HUES48 (cell line): ENCODE data around the gene TREX2.

Source experiments
- H3K27ac ChIP-seq: one replicate; pipeline ENCODE4 v1.7.0; 2013; ENCODE audit warnings: low read depth, low read length, inconsistent platforms
- H3K27me3 ChIP-seq: 2 replicates; pipeline ENCODE4 v1.6.1; 2013; ENCODE audit warnings: mild to moderate bottlenecking, low read length; ENCODE audit not compliant: control insufficient read depth, insufficient read depth
- H3K36me3 ChIP-seq: 2 replicates; pipeline ENCODE4 v1.6.1; 2013; ENCODE audit warnings: low read length; ENCODE audit not compliant: control insufficient read depth, insufficient read depth
- H3K4me1 ChIP-seq: 2 replicates; pipeline ENCODE4 v1.6.1; 2013; ENCODE audit warnings: mild to moderate bottlenecking, low read length; ENCODE audit not compliant: control insufficient read depth, insufficient read depth
- H3K4me3 ChIP-seq: 2 replicates; pipeline ENCODE4 v1.5.1; 2013; ENCODE audit warnings: mild to moderate bottlenecking, low read depth, low read length
- H3K9ac ChIP-seq: 2 replicates; pipeline ENCODE4 v1.6.1; 2013; ENCODE audit warnings: mild to moderate bottlenecking, low read depth, low read length, moderate library complexity
- H3K9me3 ChIP-seq: 2 replicates; pipeline ENCODE4 v1.6.1; 2013; ENCODE audit warnings: low read length; ENCODE audit not compliant: control insufficient read depth, insufficient read depth

The TREX2 gene

GRCh38 chrX:153454901-153455550 lies 9.2 kb upstream of the TREX2 start:
- Histone ChIP-seq H3K4me1 (no peaks in the 10 kb centered on the region), H3K36me3 (0 out of 2 replicates have a peak, but pooled peaks cover 13% of the 10 kb centered on the region), H3K27me3 (no peaks in the 10 kb centered on the region), H3K27ac (no peak overlapping the region), H3K9ac (no peak overlapping the region), H3K9me3 (peaks cover 46% of the 10 kb centered on the region), H3K4me3 (no peak overlapping the region)

DNA sequence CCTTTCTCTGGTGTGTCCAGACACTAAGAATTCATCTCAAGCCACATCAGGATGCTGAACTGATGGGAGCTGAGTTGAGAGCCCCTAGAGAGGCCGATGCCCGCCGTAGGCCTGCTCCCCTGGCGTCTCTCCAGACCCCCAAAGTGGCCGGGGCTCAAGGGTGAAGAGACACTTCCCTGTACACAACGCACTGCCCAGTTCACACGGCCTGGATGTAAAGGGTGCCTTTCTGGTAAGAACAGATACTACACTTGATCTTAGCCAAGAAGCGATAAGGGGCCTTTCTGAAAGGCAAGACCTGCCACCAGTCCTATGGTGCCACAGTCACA lies 5.1 kb upstream of the TREX2 start:
- Histone ChIP-seq H3K36me3 (0 out of 2 replicates have a peak, but pooled peaks cover 8% of the 10 kb centered on the region), H3K9me3 (peaks cover 41% of the 10 kb centered on the region), H3K27ac (no peak overlapping the region), H3K4me3 (no peak overlapping the region), H3K4me1 (no peaks in the 10 kb centered on the region), H3K27me3 (no peaks in the 10 kb centered on the region), H3K9ac (no peak overlapping the region)

DNA sequence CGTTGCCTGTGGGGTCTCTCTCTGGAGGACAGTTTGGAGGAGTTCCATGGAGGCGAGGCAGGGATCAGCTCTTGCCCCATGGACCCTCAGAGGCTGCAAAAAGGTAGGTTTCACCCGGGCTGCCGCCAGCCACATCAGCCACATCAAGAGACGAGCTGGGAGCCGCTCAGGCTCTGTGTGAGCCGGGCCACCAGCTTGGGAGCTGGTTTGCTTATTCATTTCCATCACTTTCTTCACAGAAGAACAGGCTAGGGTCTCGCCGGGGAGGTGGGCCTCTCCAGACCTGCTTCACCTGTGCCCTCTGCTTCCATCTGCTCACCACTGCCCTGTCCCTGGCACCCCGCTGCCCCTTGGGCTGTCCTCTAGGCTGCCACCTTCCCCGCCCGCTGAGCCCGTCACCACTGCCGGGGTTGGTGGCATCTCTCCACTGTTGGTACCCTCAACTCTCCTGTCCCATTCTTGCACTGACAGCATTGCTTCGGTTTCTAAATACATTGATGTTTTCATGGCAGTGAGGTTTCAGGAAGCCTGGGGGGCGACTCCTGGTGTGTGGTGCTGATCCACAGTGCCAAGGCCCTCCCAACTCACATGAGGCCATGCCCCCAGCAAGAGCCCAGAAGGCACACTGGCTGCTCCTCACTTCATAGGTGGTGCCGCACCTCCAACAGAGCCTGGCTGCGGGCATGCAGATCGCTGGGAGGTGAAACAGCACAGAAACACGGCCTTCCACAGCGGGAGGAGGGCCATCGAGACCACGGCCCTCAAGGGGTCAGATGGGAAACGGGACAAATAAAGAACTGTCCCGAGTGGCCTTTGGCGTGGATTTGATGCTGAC lies 4.5 kb upstream of the TREX2 start:
- H3K4me1 ChIP-seq = no peaks in the 10 kb centered on the region
- H3K9ac ChIP-seq = no peak overlapping the region
- no peaks in the 10 kb centered on the region for H3K27me3 ChIP-seq
- peaks cover 35% of the 10 kb centered on the region for H3K9me3 ChIP-seq
- H3K27ac ChIP-seq = no peak overlapping the region
- no peak overlapping the region for H3K4me3 ChIP-seq
- 0 out of 2 replicates have a peak, but pooled peaks cover 7% of the 10 kb centered on the region for H3K36me3 ChIP-seq

DNA sequence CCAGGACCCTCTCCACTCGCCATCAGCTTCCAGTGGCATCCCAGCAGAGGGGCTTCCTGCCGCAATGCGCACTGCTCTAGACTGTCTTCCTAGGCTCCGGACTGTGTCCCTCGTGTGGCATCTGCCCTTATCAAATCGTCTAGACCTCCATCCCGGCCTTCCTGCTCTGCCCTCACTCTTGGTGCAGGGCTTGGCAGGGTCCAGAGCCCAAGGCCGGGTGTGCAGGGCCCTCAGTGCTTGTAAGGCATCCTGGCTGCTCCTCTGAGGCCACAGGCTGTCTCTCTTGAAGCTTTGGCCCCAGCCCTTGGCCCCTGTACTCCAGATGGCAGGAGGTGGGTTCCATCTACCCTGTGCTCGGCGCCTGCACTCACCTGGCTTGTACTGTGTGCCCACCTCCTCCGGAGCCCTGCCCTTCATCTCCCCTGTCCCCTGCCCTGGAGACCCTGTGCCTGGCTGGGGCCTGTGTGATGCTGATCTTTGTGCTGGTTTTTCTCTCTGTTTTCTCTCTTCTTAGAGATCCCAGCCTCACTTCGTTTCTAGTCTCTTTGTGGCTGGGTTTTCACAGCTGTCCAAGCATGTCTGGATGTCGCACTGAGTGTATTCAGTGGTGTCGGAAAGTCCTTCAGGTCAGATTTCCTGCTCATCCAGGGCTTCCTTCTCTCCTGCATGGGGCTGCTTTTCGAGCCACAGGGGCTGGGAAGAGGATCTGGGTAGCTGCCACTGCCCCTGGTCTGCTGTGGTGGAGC lies 3.7 kb upstream of the TREX2 start:
- H3K27me3 ChIP-seq = no peaks in the 10 kb centered on the region
- no peak overlapping the region for H3K27ac ChIP-seq
- H3K9ac ChIP-seq = no peak overlapping the region
- peaks cover 31% of the 10 kb centered on the region for H3K9me3 ChIP-seq
- H3K36me3 ChIP-seq = 0 out of 2 replicates have a peak, but pooled peaks cover under 1% of the 10 kb centered on the region
- H3K4me1 ChIP-seq = no peaks in the 10 kb centered on the region
- no peak overlapping the region for H3K4me3 ChIP-seq

DNA sequence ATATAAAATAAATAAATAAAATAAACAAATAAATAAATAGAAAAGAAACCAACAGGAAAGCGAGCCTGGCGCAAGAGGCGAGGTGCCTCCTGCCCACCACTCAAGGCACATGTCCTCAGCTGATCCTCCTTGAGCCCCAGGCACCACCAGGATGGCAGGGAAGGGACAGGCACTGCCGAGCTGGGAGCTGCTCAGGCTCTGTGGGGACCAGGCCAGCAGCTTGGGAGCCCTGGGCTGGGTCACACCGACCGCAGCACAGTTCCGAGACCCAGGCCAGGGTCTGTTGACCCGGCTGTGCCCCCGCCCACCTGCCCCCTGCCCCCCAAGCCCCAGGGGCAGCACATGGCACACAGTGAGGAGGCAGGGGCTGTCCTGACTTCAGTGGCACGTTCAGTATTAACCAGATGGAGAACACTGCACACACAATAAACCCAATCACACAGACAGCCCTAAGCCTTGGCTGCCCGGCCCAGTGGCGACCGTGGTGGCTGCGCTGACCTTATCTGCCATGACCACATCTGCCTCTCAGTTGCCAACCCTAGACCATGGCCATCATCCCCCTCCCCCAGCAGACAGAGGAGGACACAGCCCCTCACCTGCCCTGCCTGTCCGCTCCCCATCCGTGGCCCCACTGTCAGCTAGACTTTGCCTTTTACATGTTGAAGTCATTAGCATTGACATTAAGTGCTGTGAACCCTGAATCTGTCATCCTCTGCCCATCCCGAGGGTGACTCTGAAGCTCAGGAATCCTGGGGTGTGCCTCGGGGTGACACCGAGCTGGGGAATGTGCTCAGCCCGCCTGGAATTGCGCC lies 2.9 kb upstream of the TREX2 start:
- H3K9ac ChIP-seq = no peak overlapping the region
- no peaks in the 10 kb centered on the region for H3K36me3 ChIP-seq
- H3K4me1 ChIP-seq = no peaks in the 10 kb centered on the region
- H3K27ac ChIP-seq = no peak overlapping the region
- H3K27me3 ChIP-seq = no peaks in the 10 kb centered on the region
- H3K9me3 ChIP-seq = peaks cover 38% of the 10 kb centered on the region
- H3K4me3 ChIP-seq = no peak overlapping the region

DNA sequence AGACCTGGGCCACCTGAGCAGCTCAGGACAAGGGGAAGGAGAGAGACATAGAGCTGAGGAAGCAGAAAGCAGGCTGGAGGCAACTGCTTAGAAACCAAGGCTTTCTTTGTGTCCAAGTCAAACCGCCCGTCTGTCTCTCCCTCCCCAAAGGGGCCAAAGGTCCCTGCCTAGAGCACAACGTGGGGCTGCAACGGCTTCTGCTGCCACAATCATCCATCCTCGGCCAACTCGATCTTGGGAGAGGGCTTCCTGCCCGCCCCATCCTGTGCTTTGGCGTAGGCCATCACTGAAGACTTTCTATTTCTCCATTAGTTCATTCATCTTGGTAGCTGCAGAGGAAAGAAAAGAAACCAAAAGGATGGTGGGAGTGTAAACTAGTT lies 1.7 kb upstream of the TREX2 start:
- Histone ChIP-seq H3K4me1 (no peaks in the 10 kb centered on the region), H3K4me3 (no peak overlapping the region), H3K27me3 (no peaks in the 10 kb centered on the region), H3K9ac (no peak overlapping the region), H3K36me3 (no peaks in the 10 kb centered on the region), H3K9me3 (peaks cover 44% of the 10 kb centered on the region), H3K27ac (no peak overlapping the region)

DNA sequence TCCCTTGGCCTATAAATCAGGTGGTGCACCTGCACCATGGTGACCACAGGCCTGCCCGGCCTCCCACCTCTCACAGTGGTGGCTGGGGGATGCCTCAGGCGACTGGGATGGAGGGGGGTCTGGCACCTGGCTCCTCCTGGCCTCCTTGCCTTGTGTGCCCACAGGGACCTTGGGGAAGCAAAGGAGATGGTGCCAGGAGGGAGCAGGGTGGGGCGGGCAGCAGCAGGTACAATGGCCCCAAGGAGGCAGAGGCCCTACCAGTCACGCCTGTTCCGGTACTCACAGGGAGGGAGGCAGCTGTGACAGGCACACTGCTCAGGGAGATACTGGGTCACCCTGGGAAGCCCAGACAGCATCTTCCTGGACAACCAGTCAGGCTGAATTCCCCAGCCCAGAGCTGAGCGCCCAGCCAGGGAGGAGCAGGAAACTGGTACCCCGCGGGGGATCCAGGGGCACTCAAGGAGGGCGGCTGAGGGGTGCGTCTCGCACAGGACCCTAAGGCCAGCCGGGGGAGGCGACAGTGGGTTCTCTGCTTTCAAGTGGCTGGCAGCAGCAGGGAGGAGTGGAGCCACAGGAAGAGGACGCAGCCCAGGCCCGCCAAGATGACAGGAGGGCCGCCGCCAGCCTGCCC lies 1.2 kb upstream of the TREX2 start:
- H3K9ac ChIP-seq = no peak overlapping the region
- no peaks in the 10 kb centered on the region for H3K4me1 ChIP-seq
- no peaks in the 10 kb centered on the region for H3K27me3 ChIP-seq
- no peak overlapping the region for H3K4me3 ChIP-seq
- H3K9me3 ChIP-seq = peaks cover 46% of the 10 kb centered on the region
- H3K36me3 ChIP-seq = no peaks in the 10 kb centered on the region
- no peak overlapping the region for H3K27ac ChIP-seq

GRCh38 chrX:153446636-153446936 lies 730 bp upstream of the TREX2 start:
- H3K27me3 ChIP-seq = no peaks in the 10 kb centered on the region
- peaks cover 48% of the 10 kb centered on the region for H3K9me3 ChIP-seq
- H3K4me3 ChIP-seq = no peak overlapping the region
- no peaks in the 10 kb centered on the region for H3K36me3 ChIP-seq
- no peak overlapping the region for H3K9ac ChIP-seq
- no peak overlapping the region for H3K27ac ChIP-seq
- no peaks in the 10 kb centered on the region for H3K4me1 ChIP-seq

DNA sequence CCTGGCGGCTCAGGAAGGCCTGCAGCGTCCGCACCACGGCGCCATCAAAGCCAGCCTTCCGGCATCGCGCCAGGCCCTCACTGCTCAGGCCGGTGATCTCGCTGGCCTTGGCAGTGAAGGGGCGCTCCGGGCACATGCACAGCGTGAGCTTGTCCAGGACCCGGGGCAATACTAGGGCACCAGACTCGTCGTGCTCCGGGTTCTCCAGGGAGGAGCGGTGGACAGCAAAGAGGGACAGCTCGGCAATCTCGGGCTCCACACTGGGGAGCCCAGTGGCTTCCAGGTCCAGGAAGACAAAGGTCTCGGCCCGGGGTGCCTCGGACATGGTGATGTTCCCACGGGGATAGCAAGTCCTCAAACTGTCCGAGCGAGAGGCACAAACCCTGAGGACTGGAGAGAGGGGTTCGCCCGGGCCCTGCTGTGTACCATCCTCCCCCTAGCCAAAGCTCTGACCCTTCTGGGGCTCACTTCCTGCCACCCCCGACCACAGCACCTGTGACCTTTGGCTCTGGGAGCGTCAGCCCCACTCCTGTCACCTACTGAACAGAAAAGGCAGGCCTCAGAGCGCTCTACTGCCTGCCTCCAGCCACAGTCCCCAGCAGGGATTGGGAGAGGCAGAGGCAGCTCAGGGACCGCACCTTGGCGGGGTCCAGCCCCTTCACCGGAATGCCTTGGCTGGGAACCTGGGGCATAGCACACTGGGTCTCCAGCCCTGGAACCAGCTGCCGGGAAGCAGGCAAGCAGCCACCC lies 575 bp downstream of the TREX2 start:
- H3K4me3 ChIP-seq = no peak overlapping the region
- H3K36me3 ChIP-seq = no peaks in the 10 kb centered on the region
- H3K4me1 ChIP-seq = no peaks in the 10 kb centered on the region
- no peak overlapping the region for H3K9ac ChIP-seq
- peaks cover 44% of the 10 kb centered on the region for H3K9me3 ChIP-seq
- H3K27me3 ChIP-seq = no peaks in the 10 kb centered on the region
- no peak overlapping the region for H3K27ac ChIP-seq
